HG02678 (cell line): Measurements from ENCODE around the gene ADAM8.
A peak's percentile ranks its signal among the peaks of the same experiment; 100 is the strongest.
"Not testable (repeated sequence)": the region's sequence is repeated elsewhere in the genome, so short reads cannot be mapped to it uniquely, and the experiment has no call there.

Source experiments
- ATAC-seq: cut with Tn5 transposase; IDR thresholded peaks from one replicate; pipeline ENCODE4 v1.9.1; 2021; ENCODE audit warnings: mild to moderate bottlenecking, moderate library complexity; ENCODE audit not compliant: unreplicated experiment

ADAM8 gene

GRCh38 chr10:133276435-133277201 lies at the start of gene ADAM8:
TSS of gene ADAM8 (minus strand) at chr10:133276868. CDS start at chr10:133276817, 51 bp downstream.
- peak; percentile 50 for ATAC-seq

DNA sequence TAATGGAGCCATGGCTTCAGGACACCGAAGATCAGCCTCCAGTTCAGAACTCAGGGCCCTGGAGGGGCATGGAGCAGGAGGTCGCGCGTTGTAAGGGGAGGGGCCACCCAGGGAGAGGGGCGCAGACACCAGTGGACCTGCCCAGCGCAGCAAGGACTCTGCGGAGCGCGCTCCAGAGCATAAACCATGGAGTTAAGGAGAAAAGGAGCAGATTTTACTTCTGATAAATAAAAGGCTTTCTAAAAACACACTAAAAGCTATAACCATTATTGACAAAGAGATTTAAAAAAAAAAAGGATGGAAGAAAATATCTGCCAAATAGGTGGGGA lies 49.5 kb upstream of the ADAM8 start:
- no peak for ATAC-seq

DNA sequence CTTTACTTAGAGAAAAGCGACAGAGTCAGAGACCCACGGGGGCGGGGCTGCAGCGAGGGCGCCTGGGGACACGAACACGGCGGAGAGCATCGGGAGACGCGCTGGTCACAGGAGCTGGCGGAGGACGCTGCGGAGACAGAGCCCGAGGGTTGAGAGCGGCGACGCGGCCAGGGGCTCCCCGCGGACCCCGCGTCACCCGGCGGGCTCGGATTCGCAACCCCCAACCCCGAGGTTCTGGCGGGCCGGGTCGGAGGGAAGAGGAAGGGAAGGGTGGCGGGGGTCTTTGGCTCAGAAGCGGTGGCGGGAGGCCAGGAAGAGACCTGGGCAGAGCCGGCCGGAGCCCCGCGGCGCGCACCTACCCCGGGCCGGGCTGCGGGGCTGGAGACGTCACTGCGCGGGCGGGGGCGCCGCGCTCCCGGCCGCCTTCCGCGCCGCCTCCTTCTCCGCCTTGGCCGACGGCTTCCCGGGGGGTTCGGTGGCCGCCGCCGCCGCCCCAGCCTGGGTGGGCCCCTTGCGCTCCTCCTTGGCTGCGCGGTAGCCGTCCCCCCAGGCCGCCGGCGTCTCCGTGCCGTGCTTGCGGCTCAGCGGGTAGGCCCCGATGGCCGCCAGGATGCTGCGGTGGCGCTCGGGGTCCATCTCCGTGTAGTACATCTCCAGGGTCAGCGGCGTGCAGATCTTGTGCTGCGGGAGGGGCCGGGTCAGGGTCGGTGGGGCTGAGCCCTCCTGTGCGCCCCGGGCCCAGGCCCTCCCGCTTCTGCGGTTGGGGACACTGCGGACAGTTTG lies 49.0 kb upstream of the ADAM8 start:
- ATAC-seq = no peak

DNA sequence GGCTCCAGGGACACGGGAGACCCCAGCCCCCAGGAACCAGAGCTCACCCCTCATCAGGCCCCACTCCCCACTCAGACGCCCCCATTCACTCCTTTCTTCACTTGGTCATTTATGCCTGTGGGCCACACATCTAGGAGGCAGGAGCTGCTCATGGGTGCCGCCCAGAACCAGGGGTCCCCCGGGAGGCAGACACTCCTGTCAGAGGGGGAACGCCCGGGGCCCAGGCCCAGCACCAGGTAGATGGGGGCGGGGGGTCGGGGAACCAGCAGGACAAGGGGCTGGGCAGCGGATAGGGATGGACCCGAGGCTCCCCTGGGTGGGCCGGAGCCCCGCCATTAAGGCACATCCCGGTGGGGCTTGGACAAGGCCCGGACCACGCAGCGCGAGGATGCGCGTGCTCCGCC lies 48.2 kb upstream of the ADAM8 start:
- ATAC-seq = no peak

DNA sequence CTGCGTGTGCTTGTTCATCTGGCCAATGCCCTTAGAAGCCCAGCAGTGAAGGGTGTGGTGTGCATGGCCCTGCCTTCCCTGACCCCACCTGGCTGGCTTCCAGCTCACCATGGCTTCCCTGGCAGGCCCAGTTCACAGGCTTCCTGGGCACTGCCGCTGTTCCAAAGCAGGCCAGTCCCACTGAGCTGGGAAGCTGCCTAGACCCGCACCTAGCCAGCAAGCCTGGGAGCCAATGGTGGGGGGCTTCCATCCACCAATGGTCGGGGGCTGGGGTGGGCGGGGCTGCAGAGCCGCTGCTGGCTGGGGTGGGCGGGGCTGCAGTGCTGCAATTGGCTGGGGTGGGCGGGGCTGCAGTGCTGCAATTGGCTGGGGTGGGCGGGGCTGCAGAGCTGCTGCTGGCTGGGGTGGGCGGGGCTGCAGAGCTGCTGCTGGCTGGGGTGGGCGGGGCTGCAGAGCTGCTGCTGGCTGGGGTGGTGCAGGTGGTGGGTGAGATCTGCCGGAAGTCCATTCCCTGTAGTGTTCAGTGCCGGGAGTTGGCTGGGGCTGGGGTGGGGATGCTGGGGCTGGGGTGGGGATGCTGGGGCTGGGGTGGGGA lies 47.6 kb upstream of the ADAM8 start:
- ATAC-seq = no peak

DNA sequence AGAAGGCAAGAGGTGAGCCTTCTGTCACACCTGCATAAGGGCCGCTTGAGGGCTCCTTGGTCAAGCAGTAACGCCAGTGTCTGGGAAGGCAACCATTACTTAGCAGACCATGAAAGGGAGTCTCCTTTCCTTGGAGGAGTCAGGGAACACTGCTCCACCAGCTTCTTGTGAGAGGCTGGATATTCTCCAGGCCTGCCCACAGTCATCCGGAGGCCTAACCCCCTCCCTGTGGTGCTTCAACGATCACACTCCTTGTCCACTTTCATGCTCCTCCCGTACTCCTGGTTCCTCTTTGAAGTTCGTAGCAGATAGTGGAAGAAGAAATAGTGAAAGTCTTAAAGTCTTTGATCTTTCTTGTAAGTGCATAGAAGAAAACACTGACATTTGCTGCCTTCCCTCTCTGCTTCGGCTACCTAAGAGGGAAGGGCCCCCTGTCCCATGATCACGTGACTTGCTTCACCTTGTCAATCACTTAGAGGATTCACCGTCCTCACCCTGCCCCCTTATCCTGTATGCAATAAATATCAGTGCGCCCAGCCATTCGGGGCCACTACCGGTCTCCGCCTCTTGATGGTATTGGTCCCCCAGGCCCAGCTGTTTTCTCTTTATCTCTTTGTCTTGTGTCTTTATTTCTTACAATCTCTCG lies 45.5 kb upstream of the ADAM8 start:
- ATAC-seq = not testable (repeated sequence)

- ATAC-seq = not testable (repeated sequence)
These were observed 44.3 kb upstream of the ADAM8 start for GRCh38 chr10:133320852-133321422.

- ATAC-seq = peak; percentile 72
These were observed 41.9 kb upstream of the ADAM8 start for GRCh38 chr10:133318494-133319127.

GRCh38 chr10:133316732-133317131 lies 40.1 kb upstream of the ADAM8 start:
- ATAC-seq = no peak

DNA sequence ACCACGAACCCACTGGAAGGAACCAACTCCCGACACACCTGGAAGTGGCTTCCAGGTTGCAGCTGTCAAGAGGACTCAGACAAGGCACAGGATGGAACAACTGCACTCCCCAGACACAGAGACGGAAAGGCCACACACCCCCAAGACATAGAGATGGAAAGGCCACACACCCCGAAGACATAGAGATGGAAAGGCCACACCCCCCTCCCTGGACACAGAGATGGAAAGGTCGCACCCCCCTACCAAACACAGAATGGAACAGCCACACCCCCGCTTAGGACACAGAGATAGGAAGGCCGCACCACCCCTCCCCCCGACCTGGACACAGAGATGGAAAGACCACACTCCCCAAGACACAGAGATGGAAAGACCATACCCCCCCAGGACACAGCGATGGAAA lies 39.6 kb upstream of the ADAM8 start:
- ATAC-seq = no peak

- no peak for ATAC-seq
These were observed 39.2 kb upstream of the ADAM8 start for GRCh38 chr10:133315847-133316246.

DNA sequence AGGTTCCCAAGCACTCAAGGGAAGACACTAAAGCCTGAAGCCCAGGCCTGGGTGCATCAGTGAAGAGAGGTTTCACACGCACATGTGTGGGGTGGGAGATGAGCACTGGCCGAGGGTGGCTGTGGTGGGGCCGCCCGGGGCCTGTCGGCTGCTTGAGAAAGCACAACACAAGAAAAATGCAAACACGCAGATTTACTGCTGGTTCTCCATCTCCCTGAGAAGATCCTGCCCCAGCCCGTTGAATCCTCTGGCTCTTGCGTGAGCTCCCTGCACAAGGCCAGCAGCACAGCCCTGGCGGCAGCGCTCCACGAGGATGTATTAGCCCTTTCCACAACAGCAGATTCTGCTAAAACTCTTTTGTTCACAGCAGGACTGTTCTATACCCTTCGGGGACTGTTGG lies 38.2 kb upstream of the ADAM8 start:
- no peak for ATAC-seq

- ATAC-seq = no peak
These were observed 36.5 kb upstream of the ADAM8 start for GRCh38 chr10:133313192-133313591.

- ATAC-seq = no peak
These were observed 36.1 kb upstream of the ADAM8 start for GRCh38 chr10:133312769-133313145.

DNA sequence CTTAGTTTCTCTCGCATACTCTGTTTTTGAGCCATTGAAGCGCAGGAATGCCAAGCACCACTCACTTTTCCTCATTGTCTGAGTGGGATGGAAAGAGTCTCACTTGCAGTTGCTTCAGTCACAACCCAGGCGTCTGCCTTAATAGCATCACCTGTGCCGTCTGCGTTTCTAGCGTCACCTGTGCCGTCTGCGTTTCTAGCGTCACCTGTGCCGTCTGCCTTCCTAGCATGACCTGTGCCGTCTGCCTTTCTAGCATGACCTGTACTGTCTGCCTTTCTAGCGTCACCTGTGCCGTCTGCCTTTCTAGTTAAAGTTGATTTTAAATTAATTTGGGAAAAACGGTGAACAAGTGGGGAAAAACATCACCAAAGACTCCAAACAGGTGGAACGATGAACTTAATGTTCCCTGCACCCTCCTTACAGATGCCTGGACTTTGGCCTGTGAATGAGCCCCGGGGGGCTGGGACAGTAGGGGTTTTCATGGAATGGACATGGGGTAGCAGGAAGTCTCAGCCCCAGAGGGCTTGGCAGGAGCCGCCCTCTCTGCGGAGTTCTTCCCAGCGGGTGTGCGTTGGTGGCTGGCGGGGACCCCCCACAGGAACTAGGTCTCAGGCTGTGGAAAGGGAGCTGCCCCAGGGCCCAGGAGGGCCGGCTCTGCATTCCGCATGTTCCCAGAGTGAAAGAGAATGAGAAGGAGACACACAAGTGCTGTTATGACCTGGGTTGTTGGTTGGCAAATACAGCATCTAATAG lies 35.5 kb upstream of the ADAM8 start:
- no peak for ATAC-seq

GRCh38 chr10:133311570-133311969 lies 34.9 kb upstream of the ADAM8 start:
- ATAC-seq = no peak

GRCh38 chr10:133310789-133311188 lies 34.1 kb upstream of the ADAM8 start:
- no peak for ATAC-seq

GRCh38 chr10:133310399-133310755 lies 33.7 kb upstream of the ADAM8 start:
- no peak for ATAC-seq

- no peak for ATAC-seq
These were observed 33.2 kb upstream of the ADAM8 start for GRCh38 chr10:133309720-133310398.
